Measurements from ENCODE around the gene FADS3. TPM values are rescaled to one million over a fixed set of nuclear protein-coding genes. Genes with fewer than 3 reads are reported as not detected.
A peak's percentile ranks its signal among the peaks of the same experiment; 100 is the strongest.

FADS3 gene
- total and polyA plus RNA-seq, 2 of the 13 experiments (the other 11 are each of a cell fraction or from before 2014, with no cell fraction given): 13.4 to 23.2 TPM

GRCh38 chr11:61872935-61873565 lies 18.3 kb downstream of the FADS3 start:
- no peak for ATAC-seq
- H3K4me2 ChIP-seq (ENCODE audit: low read depth, low read length): no peak overlapping the region
- no peak overlapping the region for H2AFZ ChIP-seq (ENCODE audit: low read length)
- no TSS peak for BruUV-seq (replicated peaks)
- no peaks in the 10 kb centered on the region for H3K36me3 ChIP-seq (replicated peaks in 1 of 2; ENCODE audit: control insufficient read depth in 1 of 2, insufficient read depth in 2 of 2, low read length in 2 of 2)
- H3K9ac ChIP-seq (ENCODE audit: insufficient read depth, low read depth, low read length): no peak overlapping the region
- TF ChIP-seq AGO2 (optimal IDR thresholded peaks at IDR 0.05; ENCODE audit: low read depth, low read length): peak; percentile 20
- TF ChIP-seq ZNF547 (CRISPR knock-in tag; IDR thresholded peaks at IDR 0.05): no peak
- TF ChIP-seq, protein P1, sequence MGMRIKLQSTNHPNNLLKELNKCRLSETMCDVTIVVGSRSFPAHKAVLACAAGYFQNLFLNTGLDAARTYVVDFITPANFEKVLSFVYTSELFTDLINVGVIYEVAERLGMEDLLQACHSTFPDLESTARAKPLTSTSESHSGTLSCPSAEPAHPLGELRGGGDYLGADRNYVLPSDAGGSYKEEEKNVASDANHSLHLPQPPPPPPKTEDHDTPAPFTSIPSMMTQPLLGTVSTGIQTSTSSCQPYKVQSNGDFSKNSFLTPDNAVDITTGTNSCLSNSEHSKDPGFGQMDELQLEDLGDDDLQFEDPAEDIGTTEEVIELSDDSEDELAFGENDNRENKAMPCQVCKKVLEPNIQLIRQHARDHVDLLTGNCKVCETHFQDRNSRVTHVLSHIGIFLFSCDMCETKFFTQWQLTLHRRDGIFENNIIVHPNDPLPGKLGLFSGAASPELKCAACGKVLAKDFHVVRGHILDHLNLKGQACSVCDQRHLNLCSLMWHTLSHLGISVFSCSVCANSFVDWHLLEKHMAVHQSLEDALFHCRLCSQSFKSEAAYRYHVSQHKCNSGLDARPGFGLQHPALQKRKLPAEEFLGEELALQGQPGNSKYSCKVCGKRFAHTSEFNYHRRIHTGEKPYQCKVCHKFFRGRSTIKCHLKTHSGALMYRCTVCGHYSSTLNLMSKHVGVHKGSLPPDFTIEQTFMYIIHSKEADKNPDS (CRISPR knock-in tag; IDR thresholded peaks at IDR 0.05): no peak
- no peak for TF ChIP-seq ZNF800 (CRISPR knock-in tag; IDR thresholded peaks at IDR 0.05)
- no peak for TF ChIP-seq ZBTB10 (CRISPR knock-in tag; IDR thresholded peaks at IDR 0.05; ENCODE audit: borderline replicate concordance)
- H3K9me3 ChIP-seq (ENCODE audit: low read length): no peaks in the 10 kb centered on the region
- no peak for DNase-seq (ENCODE audit: low spot score)
- in situ Hi-C loops (cut with HindIII; ENCODE audit: extremely low pct_ligation_motif_present, low pct_unique_long_range_greater_than_20kb) (loop anchor here (5.0 kb wide), 1 partner anchor 189 kb away; no protein-coding TSS in a partner anchor), intact Hi-C loops (cut with micrococcal nuclease; ENCODE audit: unreplicated experiment) (no loop called here)
- H3K4me1 ChIP-seq (ENCODE audit: insufficient read depth, low read length): peaks cover 26% of the 10 kb centered on the region
- POLR2A ChIA-PET: no interaction called here
- H3K27ac ChIP-seq (ENCODE audit: extremely low read length, insufficient read depth, low read length): no peak overlapping the region
- CTCF ChIA-PET (ENCODE audit: low intra/inter-chr PET ratio, low total read pairs): no interaction called here
- no peak for FAIRE-seq
- 80% methylated on average over 1 of the region's 20 CpGs for WGBS (ENCODE audit: low lambda C conversion rate)
- H3K4me3 ChIP-seq (replicated peaks in 1 of 3; ENCODE audit: insufficient read depth in 1 of 3, low read depth in 2 of 3, low read length in 3 of 3): no peak overlapping the region
- H3K79me2 ChIP-seq (ENCODE audit: insufficient read depth, low read length): no peaks in the 10 kb centered on the region
- H4K20me1 ChIP-seq (ENCODE audit: insufficient read depth, low read length): no peaks in the 10 kb centered on the region
- 0 out of 5 replicates have a peak, but pooled peaks cover 0 to 6% of the 10 kb centered on the region in 2 experiments for H3K27me3 ChIP-seq (ENCODE audit: control insufficient read depth in 1 of 2, insufficient read depth in 2 of 2, low read length in 2 of 2)
